SK-N-SH treated with all-trans-retinoic acid at 6 μM for 48 hours (cell line): ENCODE data around the gene SMG7.
A peak's percentile ranks its signal among the peaks of the same experiment; 100 is the strongest.

ENCODE experiments used
- ATAC-seq: fragments of 200-7000 bp; cut with Tn5 transposase; 3 replicates; pipeline ENCODE4 v1.9.1; 2020; ENCODE audit warnings: mild to moderate bottlenecking, moderate library complexity
- ARNTL ChIP-seq: fragments of 450-650 bp; formaldehyde crosslinking; IDR thresholded peaks from 2 replicates; pipeline ENCODE4 v1.5.0; 2020; ENCODE audit warnings: low read depth, mild to moderate bottlenecking, moderate library complexity, borderline replicate concordance
- BACH2 ChIP-seq: fragments of 250-450 bp; sonication (Bioruptor Pico); IDR thresholded peaks from 2 replicates; pipeline ENCODE4 v1.9.0; 2021; ENCODE audit warnings: mild to moderate bottlenecking, borderline replicate concordance
- CSDC2 ChIP-seq: fragments of 250-450 bp; sonication (Bioruptor Pico); IDR thresholded peaks from 2 replicates; pipeline ENCODE4 v1.5.0; 2020; ENCODE audit warnings: mild to moderate bottlenecking, moderate library complexity
- ESRRG ChIP-seq: fragments of 250-450 bp; sonication (Bioruptor Pico); IDR thresholded peaks from 2 replicates; pipeline ENCODE4 v1.6.1; 2021; ENCODE audit warnings: mild to moderate bottlenecking
- GLIS3 ChIP-seq: fragments of 250-450 bp; sonication (Bioruptor Pico); IDR thresholded peaks from 2 replicates; pipeline ENCODE4 v1.5.0; 2020; ENCODE audit warnings: mild to moderate bottlenecking, moderate library complexity
- ISL1 ChIP-seq: fragments of 250-450 bp; sonication (Bioruptor Pico); IDR thresholded peaks from 2 replicates; pipeline ENCODE4 v2.1.2; 2022; ENCODE audit warnings: mild to moderate bottlenecking, moderate library complexity
- OSR1 ChIP-seq: fragments of 250-450 bp; sonication (Bioruptor Pico); IDR thresholded peaks from 2 replicates; pipeline ENCODE4 v1.8.0; 2022; ENCODE audit warnings: moderate library complexity, mild to moderate bottlenecking, inconsistent platforms
- PPARA ChIP-seq: fragments of 250-450 bp; sonication (Bioruptor Pico); IDR thresholded peaks from 2 replicates; pipeline ENCODE4 v1.5.0; 2020; ENCODE audit warnings: mild to moderate bottlenecking, borderline replicate concordance
- SNAI2 ChIP-seq: fragments of 250-450 bp; sonication (Bioruptor Pico); IDR thresholded peaks from 2 replicates; pipeline ENCODE4 v1.5.0; 2020; ENCODE audit warnings: mild to moderate bottlenecking, moderate library complexity
- TCF4 ChIP-seq: fragments of 250-450 bp; sonication (Bioruptor Pico); IDR thresholded peaks from 2 replicates; pipeline ENCODE4 v1.8.0; 2021; ENCODE audit warnings: mild to moderate bottlenecking, moderate library complexity, borderline replicate concordance
- TOX ChIP-seq: fragments of 250-450 bp; sonication (Bioruptor Pico); IDR thresholded peaks from 2 replicates; pipeline ENCODE4 v1.8.0; 2021; ENCODE audit warnings: mild to moderate bottlenecking, moderate library complexity, borderline replicate concordance
- ZC3H10 ChIP-seq: fragments of 250-450 bp; sonication (Bioruptor Pico); IDR thresholded peaks from 2 replicates; pipeline ENCODE4 v1.5.1; 2021; ENCODE audit warnings: mild to moderate bottlenecking, moderate library complexity
- ZFP3 ChIP-seq: fragments of 250-450 bp; sonication (Bioruptor Pico); IDR thresholded peaks from 2 replicates; pipeline ENCODE4 v1.5.0; 2020; ENCODE audit warnings: mild to moderate bottlenecking, moderate library complexity
- ZFP30 ChIP-seq: fragments of 450-650 bp; formaldehyde crosslinking; IDR thresholded peaks from 2 replicates; pipeline ENCODE4 v1.5.0; 2022; ENCODE audit warnings: mild to moderate bottlenecking, moderate library complexity
- ZNF565 ChIP-seq: fragments of 450-650 bp; formaldehyde crosslinking; conservative IDR thresholded peaks from 2 replicates; pipeline ENCODE4 v1.5.0; 2020; ENCODE audit warnings: low read depth, mild to moderate bottlenecking, moderate library complexity
- ZNF70 ChIP-seq: fragments of 450-650 bp; formaldehyde crosslinking; IDR thresholded peaks from 2 replicates; pipeline ENCODE4 v1.5.0; 2020; ENCODE audit warnings: mild to moderate bottlenecking, moderate library complexity
- ZNF8 ChIP-seq: fragments of 450-650 bp; formaldehyde crosslinking; IDR thresholded peaks from 2 replicates; pipeline ENCODE4 v1.5.0; 2020; ENCODE audit warnings: mild to moderate bottlenecking, moderate library complexity
- TF ChIP-seq, protein P1 (sequence below): fragments of 250-450 bp; sonication (Bioruptor Pico); IDR thresholded peaks from 2 replicates; pipeline ENCODE4 v1.5.0; 2020; ENCODE audit warnings: mild to moderate bottlenecking, moderate library complexity
- TF ChIP-seq, protein P2 (sequence below): fragments of 250-450 bp; sonication (Bioruptor Pico); IDR thresholded peaks from 2 replicates; pipeline ENCODE4 v1.5.1; 2020; ENCODE audit warnings: low read depth, mild to moderate bottlenecking, moderate library complexity
- TF ChIP-seq, protein P3 (sequence below): fragments of 250-450 bp; sonication (Bioruptor Pico); IDR thresholded peaks from 2 replicates; pipeline ENCODE4 v1.8.0; 2020; ENCODE audit warnings: mild to moderate bottlenecking, moderate library complexity, borderline replicate concordance
- TF ChIP-seq, protein P4 (sequence below): fragments of 250-450 bp; sonication (Bioruptor Pico); IDR thresholded peaks from 2 replicates; pipeline ENCODE4 v1.8.0; 2021; ENCODE audit warnings: low read depth, mild to moderate bottlenecking, moderate library complexity, borderline replicate concordance

Gene SMG7

DNA sequence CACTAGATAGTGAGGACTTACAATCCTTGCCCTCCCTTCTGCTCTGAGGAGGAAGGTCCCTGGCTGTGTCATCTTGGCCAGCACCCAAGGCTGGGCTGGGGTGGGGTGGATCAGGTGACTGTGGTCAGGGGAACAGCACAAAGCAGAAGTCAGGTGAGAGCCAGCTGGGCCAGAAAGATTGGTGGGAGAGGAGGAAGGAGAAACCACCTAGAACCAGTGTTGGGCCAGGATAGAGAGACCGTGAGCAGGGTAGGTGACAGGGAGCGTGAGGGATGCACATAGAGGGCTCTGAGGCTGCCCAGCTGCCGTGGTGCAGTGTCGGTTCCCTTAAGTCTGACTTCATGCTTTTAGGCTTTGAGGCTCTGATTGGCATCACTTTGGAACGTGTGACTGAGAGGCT is 95.3 kb downstream of the SMG7 start:
- ATAC-seq, result peak; percentile 52
- TF ChIP-seq, protein P1, sequence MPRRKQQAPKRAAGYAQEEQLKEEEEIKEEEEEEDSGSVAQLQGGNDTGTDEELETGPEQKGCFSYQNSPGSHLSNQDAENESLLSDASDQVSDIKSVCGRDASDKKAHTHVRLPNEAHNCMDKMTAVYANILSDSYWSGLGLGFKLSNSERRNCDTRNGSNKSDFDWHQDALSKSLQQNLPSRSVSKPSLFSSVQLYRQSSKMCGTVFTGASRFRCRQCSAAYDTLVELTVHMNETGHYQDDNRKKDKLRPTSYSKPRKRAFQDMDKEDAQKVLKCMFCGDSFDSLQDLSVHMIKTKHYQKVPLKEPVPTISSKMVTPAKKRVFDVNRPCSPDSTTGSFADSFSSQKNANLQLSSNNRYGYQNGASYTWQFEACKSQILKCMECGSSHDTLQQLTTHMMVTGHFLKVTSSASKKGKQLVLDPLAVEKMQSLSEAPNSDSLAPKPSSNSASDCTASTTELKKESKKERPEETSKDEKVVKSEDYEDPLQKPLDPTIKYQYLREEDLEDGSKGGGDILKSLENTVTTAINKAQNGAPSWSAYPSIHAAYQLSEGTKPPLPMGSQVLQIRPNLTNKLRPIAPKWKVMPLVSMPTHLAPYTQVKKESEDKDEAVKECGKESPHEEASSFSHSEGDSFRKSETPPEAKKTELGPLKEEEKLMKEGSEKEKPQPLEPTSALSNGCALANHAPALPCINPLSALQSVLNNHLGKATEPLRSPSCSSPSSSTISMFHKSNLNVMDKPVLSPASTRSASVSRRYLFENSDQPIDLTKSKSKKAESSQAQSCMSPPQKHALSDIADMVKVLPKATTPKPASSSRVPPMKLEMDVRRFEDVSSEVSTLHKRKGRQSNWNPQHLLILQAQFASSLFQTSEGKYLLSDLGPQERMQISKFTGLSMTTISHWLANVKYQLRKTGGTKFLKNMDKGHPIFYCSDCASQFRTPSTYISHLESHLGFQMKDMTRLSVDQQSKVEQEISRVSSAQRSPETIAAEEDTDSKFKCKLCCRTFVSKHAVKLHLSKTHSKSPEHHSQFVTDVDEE (CRISPR knock-in tag), result no peak
- TF ChIP-seq TCF4 (CRISPR knock-in tag) (no peak), TOX (no peak)
- TF ChIP-seq, protein P2, sequence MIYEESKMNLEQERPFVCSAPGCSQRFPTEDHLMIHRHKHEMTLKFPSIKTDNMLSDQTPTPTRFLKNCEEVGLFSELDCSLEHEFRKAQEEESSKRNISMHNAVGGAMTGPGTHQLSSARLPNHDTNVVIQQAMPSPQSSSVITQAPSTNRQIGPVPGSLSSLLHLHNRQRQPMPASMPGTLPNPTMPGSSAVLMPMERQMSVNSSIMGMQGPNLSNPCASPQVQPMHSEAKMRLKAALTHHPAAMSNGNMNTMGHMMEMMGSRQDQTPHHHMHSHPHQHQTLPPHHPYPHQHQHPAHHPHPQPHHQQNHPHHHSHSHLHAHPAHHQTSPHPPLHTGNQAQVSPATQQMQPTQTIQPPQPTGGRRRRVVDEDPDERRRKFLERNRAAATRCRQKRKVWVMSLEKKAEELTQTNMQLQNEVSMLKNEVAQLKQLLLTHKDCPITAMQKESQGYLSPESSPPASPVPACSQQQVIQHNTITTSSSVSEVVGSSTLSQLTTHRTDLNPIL, result no peak
- TF ChIP-seq, protein P3, sequence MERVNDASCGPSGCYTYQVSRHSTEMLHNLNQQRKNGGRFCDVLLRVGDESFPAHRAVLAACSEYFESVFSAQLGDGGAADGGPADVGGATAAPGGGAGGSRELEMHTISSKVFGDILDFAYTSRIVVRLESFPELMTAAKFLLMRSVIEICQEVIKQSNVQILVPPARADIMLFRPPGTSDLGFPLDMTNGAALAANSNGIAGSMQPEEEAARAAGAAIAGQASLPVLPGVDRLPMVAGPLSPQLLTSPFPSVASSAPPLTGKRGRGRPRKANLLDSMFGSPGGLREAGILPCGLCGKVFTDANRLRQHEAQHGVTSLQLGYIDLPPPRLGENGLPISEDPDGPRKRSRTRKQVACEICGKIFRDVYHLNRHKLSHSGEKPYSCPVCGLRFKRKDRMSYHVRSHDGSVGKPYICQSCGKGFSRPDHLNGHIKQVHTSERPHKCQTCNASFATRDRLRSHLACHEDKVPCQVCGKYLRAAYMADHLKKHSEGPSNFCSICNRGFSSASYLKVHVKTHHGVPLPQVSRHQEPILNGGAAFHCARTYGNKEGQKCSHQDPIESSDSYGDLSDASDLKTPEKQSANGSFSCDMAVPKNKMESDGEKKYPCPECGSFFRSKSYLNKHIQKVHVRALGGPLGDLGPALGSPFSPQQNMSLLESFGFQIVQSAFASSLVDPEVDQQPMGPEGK, result no peak

DNA sequence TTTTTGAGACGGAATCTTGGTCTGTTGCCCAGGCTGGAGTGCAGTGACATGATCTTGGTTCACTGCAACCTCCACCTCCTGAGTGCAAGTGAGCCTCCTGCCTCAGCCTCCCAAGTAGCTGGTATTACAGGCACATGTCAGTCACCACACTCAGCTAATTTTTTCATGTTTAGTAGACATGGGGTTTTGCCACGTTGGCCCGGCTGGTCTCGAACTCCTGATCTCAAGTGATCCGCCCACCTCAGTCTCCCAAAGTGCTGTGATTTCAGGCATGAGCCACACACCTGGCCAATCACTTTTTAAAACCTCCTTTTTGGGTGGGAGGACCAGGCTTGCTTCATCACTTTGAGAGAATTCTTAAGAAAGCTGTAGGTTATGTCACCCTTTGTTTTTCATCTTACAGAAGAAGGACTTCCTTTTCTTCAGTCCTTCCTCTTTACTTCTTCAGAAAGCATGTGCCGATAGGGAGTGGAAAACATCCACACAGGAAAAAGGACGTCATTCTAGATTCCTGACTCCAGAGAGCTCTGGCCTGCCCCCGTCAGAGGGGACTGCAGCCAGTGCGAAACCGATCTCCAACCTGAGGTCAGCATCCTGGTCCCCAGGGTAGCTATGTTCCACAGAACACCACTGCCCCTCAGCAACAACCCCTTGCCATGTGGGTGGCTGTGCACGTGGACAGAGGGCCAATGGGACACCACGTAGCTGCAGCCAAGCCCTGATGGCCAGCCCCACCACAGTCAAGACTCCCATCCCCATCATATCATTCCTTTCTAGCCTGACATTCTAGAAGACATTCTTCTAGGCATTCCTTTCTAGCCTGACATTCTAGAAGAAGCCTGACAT is 96.1 kb downstream of the SMG7 start:
- TF ChIP-seq ZC3H10 (CRISPR knock-in tag) (no peak), ZNF8 (CRISPR knock-in tag) (no peak), ZFP30 (CRISPR knock-in tag) (no peak), BACH2 (CRISPR knock-in tag) (no peak), ISL1 (CRISPR knock-in tag) (no peak), ZNF70 (CRISPR knock-in tag) (no peak), ZFP3 (CRISPR knock-in tag) (no peak), PPARA (no peak), TCF4 (CRISPR knock-in tag) (no peak), TOX (no peak), GLIS3 (CRISPR knock-in tag) (no peak)
- TF ChIP-seq, protein P3, result no peak
- TF ChIP-seq, protein P4, sequence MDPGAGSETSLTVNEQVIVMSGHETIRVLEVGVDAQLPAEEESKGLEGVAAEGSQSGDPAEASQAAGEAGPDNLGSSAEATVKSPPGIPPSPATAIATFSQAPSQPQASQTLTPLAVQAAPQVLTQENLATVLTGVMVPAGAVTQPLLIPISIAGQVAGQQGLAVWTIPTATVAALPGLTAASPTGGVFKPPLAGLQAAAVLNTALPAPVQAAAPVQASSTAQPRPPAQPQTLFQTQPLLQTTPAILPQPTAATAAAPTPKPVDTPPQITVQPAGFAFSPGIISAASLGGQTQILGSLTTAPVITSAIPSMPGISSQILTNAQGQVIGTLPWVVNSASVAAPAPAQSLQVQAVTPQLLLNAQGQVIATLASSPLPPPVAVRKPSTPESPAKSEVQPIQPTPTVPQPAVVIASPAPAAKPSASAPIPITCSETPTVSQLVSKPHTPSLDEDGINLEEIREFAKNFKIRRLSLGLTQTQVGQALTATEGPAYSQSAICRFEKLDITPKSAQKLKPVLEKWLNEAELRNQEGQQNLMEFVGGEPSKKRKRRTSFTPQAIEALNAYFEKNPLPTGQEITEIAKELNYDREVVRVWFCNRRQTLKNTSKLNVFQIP, result no peak
- peak; percentile 36 for ATAC-seq

DNA sequence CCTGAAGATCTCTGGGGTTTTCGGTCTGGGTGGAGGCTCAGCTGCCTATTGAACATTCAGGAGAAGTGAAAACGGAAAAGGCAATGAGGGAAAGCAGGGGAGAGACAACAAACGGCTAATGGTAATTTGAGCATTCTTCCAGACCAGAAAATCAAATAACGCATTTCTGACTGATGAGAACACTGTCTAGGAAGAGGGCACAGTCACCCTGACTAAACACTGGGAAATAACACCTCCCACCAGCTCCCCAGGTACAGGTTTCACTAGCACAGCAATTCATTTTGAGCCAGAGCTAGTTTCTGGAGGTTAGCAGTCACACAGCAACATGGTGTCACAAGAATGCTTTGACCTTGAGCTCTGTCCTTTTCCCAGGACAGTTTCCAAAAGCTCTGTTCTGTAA is 96.8 kb downstream of the SMG7 start:
- peak; percentile 56 for ATAC-seq
- TF ChIP-seq ARNTL (CRISPR knock-in tag) (no peak), BACH2 (CRISPR knock-in tag) (no peak), SNAI2 (CRISPR knock-in tag) (no peak), ZFP30 (CRISPR knock-in tag) (no peak), ZNF565 (CRISPR knock-in tag) (no peak), ESRRG (CRISPR knock-in tag) (no peak), TOX (no peak), ZNF70 (CRISPR knock-in tag) (no peak), TCF4 (CRISPR knock-in tag) (no peak), OSR1 (CRISPR knock-in tag) (no peak), ISL1 (CRISPR knock-in tag) (no peak), CSDC2 (no peak), GLIS3 (CRISPR knock-in tag) (no peak)
- TF ChIP-seq, protein P2, result no peak
- TF ChIP-seq, protein P1 (CRISPR knock-in tag), result no peak
